NAMALWA (cell line): ENCODE results near the gene MIEF2.
"Not testable (repeated sequence)": the region's sequence is repeated elsewhere in the genome, so short reads cannot be mapped to it uniquely, and the experiment has no call there.

Experiments used
- DNase-seq: peaks from one replicate; pipeline ENCODE4 v3.0.0-alpha.2; 2015; ENCODE audit warnings: low spot score

Gene MIEF2

GRCh38 chr17:18260332-18261145, at the start of gene MIEF2:
Gene MIEF2, plus strand, starts transcription at chr17:18260662. Its CDS starts 2,059 bp downstream, at chr17:18262721.
- peak; percentile 88 for DNase-seq

DNA sequence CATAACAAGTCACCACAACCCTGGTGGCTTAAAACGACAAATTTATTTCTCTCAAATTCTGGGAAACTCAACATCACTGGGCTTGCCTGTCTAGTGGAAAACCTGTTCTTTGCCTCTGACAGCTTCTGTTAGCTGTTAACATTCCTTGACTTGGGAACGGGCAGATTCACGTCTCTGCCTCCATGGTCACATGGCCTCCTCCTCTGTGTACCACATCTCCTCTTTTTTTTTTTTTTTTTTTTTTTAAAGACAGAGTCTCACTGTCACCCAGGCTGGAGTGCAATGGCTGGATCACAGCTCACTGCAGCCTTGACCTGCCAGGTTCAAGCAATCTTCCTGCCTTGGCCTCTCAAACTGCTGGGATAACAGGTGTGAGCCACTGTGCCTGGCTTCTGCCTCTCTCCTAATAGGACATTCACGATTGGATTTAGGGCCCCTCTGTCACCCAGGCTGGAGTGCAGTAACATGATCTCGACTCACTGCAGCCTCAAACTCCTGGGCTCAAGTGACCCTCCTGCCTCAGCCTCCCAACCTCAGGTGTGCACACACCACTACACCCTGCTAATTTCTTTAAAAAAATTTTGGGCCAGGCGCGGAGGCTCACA, 46.7 kb upstream of the MIEF2 start:
- DNase-seq = no peak

DNA sequence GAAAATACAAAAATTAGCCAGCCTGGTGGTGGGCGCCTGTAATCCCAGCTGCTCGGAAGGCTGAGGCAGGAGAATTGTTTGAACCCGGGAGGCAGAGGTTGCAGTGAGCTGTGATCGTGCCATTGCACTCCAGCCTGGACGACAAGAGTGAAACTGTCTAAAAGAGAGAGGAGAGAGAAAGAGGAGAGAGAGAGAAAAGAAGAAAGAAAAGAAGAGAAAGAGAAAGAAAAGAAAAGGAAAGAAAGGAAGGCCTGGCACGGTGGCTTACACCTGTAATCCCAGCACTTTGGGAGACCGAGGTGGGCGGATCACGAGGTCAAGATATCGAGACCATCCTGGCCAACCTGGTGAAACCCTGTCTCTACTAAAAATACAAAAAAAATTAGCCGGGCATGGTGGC, 43.6 kb upstream of the MIEF2 start:
- DNase-seq = not testable (repeated sequence)

DNA sequence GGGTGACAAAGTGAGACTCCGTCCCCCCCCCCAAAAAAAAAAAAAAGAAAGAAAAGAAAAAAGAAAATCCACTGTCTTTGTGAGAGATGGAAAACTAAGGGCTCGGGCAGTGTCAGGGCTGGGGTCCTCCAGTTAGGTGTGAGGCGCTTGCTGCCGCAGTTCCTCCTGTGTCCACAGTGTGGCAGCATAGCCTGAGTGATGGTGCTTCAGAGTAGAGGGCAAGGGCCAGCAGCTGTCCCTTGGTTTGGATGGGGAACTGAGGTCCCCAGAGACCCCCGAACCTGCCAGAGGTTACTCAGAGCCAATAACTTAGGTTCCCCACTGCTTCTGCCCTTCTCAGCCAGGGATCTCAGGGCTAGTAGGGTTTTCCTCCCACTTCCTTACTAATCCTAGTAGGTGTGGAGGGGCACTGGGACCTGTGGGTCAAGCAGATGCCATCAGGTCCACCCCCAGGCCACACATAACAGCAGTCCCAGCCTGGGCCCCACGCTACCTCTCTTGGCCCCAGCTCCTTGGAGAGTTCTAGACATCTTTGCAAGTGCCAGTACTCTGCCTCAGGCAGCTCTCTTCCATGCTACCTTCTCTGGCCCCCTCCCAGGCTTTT, 42.9 kb upstream of the MIEF2 start:
- peak; percentile 70 for DNase-seq

DNA sequence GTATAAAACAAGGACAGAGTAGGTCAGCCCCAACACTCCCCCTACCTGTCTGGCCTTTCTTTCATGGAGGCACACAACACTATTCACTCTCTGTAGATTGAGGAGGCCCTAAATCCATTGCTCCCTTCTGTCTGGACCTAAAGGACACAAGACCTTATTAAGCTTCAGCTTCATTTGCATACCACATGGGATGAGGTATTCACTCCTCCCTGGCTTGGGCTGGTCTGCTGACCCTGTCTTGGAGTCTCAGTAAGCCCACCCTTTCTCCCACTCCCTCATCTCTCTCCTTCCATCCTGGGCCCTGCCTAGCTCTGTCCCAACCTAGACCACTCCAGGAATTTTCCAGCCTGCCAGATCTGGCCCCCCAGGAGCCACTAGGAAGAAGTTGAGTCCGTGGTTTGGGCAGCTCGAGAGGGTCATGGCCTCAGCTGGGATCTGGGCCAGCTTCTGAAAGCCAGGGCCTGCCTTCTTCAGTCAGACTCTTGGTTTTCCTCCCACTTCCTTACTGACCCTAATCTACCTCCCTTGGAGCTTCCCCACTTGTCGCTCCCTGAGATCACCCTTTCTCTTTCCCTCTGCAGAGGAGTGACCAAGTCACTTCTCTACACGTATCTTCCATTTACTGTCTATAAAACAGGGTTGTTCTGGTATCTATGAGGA, 41.6 kb upstream of the MIEF2 start:
- DNase-seq = no peak

GRCh38 chr17:18224053-18224386, 36.4 kb upstream of the MIEF2 start:
- DNase-seq = no peak

DNA sequence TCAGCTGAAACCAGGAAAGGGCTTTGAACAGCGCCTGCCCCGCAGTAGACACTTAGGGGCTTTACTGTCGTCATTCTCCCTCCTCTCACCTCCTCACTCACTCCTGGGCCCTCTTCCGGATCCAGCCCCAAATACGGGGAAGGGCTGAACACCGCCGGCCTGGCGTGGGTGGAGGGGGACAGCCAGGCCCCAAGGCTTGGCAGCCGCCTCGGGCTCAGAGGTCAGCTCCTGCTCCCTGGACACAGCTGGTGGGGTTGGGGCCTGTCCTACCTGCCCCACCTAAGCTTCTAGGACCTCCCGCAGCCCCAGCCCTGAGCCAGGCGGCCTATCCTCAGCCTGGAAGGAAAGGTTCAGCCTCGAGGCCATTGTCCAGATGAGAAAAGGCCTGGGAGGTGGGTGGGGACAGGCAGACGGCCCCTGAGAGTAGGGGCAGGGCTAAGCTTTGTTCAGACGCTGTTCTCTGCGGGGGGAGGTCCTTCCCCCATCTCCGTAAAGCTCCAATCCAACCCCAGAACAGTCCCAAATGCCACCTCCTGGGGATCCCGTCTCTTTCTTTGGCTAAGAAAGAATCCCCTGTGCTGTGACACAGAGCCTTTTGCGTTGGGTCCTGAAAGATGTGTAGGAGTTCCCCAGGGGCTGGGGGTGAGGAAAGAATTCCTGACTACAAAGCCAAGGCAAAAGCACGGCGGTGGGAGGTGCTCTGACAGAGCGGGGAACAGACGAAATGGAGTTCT, 35.9 kb upstream of the MIEF2 start:
- DNase-seq = no peak

DNA sequence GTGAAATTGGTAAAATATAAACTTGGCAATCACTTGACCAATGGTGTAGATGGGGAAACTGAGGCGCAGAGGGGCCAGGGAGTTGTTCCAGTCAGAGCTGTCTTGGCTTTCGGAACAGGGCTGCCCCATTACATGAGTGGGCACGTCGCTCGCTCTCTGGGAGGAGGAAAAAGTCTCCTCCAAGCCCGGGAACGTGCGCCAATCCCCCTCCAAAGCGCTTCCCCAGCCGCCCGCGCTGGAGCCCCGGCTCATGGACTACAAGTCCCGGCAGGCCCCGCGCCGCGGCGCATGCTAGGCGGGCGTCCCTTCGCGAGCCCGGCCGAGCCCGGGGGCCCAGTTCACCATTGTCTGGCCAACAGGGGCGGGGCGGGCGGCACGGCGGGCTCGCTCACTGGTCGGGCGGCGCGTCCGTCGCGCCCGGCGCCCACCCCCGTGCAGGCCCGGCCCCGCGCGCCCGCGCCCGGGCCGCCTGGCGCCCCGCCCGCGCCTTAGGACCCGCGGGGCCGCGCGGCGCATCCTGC, 35.3 kb upstream of the MIEF2 start, which contains the start of gene LLGL1:
Gene LLGL1, plus strand, starts transcription at position 515 of the 521 bp plus-strand sequence. CDS start 48 bp downstream, outside the sequence.
- DNase-seq = peak; percentile 87

GRCh38 chr17:18225642-18226283, 34.7 kb upstream of the MIEF2 start:
- DNase-seq = no peak

GRCh38 chr17:18226284-18226945, 34.0 kb upstream of the MIEF2 start:
- DNase-seq = no peak

GRCh38 chr17:18227635-18228034, 32.8 kb upstream of the MIEF2 start:
- DNase-seq = no peak

DNA sequence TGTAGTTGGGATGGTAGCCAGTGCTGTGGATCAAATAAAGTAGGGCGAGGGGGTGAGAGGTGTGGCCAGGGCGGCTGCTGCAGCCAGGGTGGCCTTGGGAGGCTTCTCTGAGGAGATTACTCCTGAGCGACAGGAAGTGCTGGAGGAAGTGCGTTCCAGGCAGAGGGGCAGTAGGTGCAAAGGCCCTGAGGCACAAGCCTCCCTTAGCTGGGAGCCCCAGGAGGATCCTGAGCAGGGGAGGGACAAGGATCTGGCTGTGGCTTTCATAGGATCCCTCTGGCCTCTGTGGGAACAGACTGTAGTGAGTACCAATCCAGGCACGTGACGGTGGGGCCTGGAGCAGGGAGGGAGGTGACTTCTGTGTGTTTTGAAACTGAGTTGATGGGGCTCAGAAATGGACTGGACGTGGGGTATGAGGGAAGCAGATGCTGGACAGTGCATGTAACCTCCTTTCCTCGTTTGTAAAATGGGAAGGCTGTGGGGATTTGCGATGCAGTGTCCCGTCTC, 32.2 kb upstream of the MIEF2 start:
- no peak for DNase-seq

- DNase-seq = no peak
These were observed 31.2 kb upstream of the MIEF2 start for GRCh38 chr17:18229254-18229653.

GRCh38 chr17:18229771-18230170, 30.7 kb upstream of the MIEF2 start:
- DNase-seq = no peak

DNA sequence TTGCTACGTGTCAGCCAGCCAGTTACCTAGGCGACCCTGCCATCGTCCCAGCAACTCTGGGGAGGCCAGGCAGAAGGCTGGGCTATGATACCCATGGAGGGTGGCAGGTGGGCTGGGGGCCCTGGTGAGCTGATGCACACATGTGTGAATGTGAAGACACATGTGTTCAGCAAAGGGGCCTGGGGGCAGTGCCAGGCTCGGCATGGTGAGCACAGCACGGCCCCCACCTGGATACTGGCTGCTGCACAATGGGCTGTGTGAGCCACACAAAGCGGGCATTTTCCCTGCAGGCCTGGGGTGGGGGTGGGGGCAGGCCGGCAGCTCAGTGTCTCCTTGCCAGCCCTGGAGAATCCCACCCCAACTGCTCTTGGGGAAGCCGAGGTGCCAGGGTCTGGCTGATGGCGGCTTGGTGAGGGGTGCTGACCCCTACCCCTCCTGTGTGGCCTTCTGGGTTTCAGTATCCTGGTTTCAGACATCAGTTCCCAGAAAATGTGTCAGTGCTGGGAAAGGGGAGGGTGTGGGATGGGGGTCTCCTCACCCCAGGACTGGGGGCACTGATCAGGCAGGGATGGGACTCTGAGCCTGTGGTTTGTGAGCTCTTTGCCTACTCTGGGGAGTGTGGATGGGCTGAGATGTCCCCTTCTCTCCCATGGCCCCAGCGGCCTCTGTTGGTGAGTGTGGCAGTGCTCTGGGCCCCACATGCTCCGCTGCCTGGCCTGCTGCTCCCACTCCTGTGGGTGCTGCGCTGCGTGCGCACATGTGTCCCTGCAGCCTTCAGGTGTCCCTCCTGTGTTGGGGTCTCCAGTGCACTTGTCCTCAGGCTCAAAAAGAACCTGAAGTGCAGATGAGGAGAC, 29.9 kb upstream of the MIEF2 start:
- DNase-seq = no peak

DNA sequence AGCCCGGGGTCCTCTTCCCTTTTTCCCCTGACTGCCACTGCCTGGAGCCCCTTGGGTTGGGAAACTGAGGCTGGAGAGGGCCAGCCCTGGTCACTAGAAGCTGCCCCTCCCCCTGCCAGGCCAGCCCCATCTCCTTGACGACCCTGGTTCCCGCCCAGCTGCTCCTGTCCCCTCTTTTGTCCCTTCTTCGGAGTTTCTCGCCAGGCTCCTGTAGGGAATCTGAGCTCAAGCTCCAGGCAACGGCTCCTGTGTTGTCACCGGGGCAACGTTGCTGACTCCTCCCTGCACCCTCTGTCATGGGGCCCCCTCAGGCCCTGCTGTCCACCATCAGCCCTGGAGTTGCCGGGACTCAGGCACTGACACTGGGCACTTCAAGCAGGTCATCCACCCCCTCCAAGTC, 29.3 kb upstream of the MIEF2 start:
- no peak for DNase-seq

DNA sequence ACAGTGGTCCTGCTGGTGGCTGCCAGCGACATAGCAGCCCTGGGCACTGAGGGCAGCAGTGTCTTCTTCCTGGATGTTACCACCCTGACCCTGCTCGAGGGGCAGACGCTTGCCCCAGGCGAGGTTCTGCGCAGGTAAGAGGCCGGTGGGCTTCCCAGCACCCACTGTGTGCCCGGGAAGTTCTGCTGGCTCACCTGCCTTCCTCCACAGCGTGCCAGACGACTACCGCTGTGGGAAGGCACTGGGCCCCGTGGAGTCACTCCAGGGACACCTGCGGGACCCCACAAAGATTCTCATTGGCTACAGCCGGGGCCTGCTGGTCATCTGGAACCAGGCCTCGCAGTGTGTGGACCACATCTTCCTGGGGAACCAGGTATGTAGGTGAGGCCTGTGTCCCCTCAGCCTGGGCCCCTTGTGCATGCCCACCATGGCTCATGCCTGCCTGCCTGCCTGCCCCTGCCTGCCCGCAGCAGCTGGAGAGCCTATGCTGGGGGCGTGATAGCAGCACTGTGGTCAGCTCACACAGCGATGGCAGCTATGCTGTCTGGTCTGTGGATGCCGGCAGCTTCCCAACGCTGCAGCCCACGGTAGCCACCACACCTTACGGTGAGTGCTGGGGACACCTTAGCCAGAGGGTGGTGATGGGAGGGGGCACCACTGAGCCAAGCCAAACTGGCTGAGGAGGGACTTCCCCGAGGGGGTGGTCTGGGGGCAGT, 26.5 kb upstream of the MIEF2 start:
- no peak for DNase-seq

DNA sequence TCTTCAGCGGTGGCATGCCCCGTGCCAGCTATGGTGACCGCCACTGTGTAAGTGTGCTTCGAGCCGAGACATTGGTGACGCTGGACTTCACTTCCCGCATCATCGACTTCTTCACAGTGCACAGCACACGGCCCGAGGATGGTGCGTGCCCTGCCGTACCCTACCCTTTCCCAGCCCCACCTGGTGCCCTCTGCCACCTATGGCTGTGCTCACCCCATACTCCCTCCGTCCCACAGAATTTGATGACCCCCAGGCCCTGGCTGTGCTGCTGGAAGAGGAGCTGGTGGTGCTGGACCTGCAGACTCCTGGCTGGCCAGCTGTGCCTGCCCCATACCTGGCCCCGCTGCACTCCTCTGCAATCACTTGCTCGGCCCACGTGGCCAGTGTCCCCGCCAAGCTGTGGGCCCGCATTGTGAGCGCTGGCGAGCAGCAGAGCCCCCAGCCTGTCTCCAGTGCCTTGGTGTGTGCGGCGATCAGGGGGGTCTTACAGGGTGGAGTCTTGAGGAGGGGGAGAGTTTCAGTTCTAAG, 25.5 kb upstream of the MIEF2 start:
- DNase-seq = no peak
